Measurements from ENCODE around the gene TBX2. TPM values are rescaled to one million over a fixed set of nuclear protein-coding genes. Genes with fewer than 3 reads are reported as not detected.
A peak's percentile ranks its signal among the peaks of the same experiment; 100 is the strongest.

Gene TBX2
- total and polyA plus RNA-seq, 2 of the 13 experiments (the other 11 are each of a cell fraction or from before 2014, with no cell fraction given) = 2.8 to 15.3 TPM

GRCh38 chr17:61393904-61394629 is 5.6 kb upstream of the TBX2 start (continued):
- TF ChIP-seq ZNF17 (CRISPR knock-in tag; IDR thresholded peaks at IDR 0.05) (no peak), ZNF670 (CRISPR knock-in tag; IDR thresholded peaks at IDR 0.05; ENCODE audit: borderline replicate concordance) (no peak), ZNF12 (CRISPR knock-in tag; IDR thresholded peaks at IDR 0.05) (0 out of 2 replicates have a peak, but pooled peaks have one; percentile 42), ZNF605 (CRISPR knock-in tag; IDR thresholded peaks at IDR 0.05) (no peak), SKI (IDR thresholded peaks at IDR 0.05; ENCODE audit: partially characterized antibody) (no peak), SP4 (CRISPR knock-in tag; IDR thresholded peaks at IDR 0.05) (no peak), ZNF501 (CRISPR knock-in tag; IDR thresholded peaks at IDR 0.05) (no peak), RFX3 (CRISPR knock-in tag; IDR thresholded peaks at IDR 0.05) (no peak), CBX5 (CRISPR knock-in tag; IDR thresholded peaks at IDR 0.05; ENCODE audit: borderline replicate concordance) (0 out of 2 replicates have a peak, but pooled peaks have one; percentile 19), XRCC5 (optimal IDR thresholded peaks at IDR 0.05; ENCODE audit: low read length) (peak; percentile 97), ZNF841 (CRISPR knock-in tag; IDR thresholded peaks at IDR 0.05; ENCODE audit: borderline replicate concordance) (no peak), MIER2 (CRISPR knock-in tag; IDR thresholded peaks at IDR 0.05) (no peak), PAX8 (CRISPR knock-in tag; IDR thresholded peaks at IDR 0.05; ENCODE audit: borderline replicate concordance) (0 out of 2 replicates have a peak, but pooled peaks have one; percentile 42), HNRNPL (IDR thresholded peaks at IDR 0.05; ENCODE audit: low read depth, low read length) (peak; percentile 95), CSRNP2 (CRISPR knock-in tag; conservative IDR thresholded peaks at IDR 0.05; ENCODE audit: low read depth) (no peak), ERF (CRISPR knock-in tag; IDR thresholded peaks at IDR 0.05) (0 out of 2 replicates have a peak, but pooled peaks have one; percentile 16), HHEX (CRISPR knock-in tag; IDR thresholded peaks at IDR 0.05) (no peak), NCOA5 (CRISPR knock-in tag; IDR thresholded peaks at IDR 0.05) (no peak)
- TF ChIP-seq, protein P1, sequence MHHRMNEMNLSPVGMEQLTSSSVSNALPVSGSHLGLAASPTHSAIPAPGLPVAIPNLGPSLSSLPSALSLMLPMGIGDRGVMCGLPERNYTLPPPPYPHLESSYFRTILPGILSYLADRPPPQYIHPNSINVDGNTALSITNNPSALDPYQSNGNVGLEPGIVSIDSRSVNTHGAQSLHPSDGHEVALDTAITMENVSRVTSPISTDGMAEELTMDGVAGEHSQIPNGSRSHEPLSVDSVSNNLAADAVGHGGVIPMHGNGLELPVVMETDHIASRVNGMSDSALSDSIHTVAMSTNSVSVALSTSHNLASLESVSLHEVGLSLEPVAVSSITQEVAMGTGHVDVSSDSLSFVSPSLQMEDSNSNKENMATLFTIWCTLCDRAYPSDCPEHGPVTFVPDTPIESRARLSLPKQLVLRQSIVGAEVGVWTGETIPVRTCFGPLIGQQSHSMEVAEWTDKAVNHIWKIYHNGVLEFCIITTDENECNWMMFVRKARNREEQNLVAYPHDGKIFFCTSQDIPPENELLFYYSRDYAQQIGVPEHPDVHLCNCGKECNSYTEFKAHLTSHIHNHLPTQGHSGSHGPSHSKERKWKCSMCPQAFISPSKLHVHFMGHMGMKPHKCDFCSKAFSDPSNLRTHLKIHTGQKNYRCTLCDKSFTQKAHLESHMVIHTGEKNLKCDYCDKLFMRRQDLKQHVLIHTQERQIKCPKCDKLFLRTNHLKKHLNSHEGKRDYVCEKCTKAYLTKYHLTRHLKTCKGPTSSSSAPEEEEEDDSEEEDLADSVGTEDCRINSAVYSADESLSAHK (CRISPR knock-in tag; IDR thresholded peaks at IDR 0.05; ENCODE audit: borderline replicate concordance) = no peak
- TF ChIP-seq, protein P2, sequence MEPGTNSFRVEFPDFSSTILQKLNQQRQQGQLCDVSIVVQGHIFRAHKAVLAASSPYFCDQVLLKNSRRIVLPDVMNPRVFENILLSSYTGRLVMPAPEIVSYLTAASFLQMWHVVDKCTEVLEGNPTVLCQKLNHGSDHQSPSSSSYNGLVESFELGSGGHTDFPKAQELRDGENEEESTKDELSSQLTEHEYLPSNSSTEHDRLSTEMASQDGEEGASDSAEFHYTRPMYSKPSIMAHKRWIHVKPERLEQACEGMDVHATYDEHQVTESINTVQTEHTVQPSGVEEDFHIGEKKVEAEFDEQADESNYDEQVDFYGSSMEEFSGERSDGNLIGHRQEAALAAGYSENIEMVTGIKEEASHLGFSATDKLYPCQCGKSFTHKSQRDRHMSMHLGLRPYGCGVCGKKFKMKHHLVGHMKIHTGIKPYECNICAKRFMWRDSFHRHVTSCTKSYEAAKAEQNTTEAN (CRISPR knock-in tag; conservative IDR thresholded peaks at IDR 0.05) = no peak
- TF ChIP-seq, protein P3, sequence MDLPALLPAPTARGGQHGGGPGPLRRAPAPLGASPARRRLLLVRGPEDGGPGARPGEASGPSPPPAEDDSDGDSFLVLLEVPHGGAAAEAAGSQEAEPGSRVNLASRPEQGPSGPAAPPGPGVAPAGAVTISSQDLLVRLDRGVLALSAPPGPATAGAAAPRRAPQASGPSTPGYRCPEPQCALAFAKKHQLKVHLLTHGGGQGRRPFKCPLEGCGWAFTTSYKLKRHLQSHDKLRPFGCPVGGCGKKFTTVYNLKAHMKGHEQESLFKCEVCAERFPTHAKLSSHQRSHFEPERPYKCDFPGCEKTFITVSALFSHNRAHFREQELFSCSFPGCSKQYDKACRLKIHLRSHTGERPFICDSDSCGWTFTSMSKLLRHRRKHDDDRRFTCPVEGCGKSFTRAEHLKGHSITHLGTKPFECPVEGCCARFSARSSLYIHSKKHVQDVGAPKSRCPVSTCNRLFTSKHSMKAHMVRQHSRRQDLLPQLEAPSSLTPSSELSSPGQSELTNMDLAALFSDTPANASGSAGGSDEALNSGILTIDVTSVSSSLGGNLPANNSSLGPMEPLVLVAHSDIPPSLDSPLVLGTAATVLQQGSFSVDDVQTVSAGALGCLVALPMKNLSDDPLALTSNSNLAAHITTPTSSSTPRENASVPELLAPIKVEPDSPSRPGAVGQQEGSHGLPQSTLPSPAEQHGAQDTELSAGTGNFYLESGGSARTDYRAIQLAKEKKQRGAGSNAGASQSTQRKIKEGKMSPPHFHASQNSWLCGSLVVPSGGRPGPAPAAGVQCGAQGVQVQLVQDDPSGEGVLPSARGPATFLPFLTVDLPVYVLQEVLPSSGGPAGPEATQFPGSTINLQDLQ (CRISPR knock-in tag; IDR thresholded peaks at IDR 0.05) = 0 out of 2 replicates have a peak, but pooled peaks have one; percentile 70
- TF ChIP-seq, protein P4, sequence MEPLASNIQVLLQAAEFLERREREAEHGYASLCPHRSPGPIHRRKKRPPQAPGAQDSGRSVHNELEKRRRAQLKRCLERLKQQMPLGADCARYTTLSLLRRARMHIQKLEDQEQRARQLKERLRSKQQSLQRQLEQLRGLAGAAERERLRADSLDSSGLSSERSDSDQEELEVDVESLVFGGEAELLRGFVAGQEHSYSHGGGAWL (CRISPR knock-in tag; IDR thresholded peaks at IDR 0.05) = peak; percentile 48; the same call in 1 of the 2 replicates
